Uterus (tissue), 4 donors: ENCODE measurements around the gene ULK3. TPM values are rescaled to one million over a fixed set of nuclear protein-coding genes. Genes with fewer than 3 reads are reported as not detected.

Experiments
- DNase-seq, 2 donors: peaks; one replicate each; pipeline ENCODE4 v3.0.0-alpha.2; 2019 to 2020
- H3K27ac ChIP-seq, 2 donors: fragments of 200-600 bp; sonication (generic); 1 replicate in 1 of 2; 2 replicates in 1 of 2; pipeline ENCODE4 v1.5.1; 2016 to 2018
- H3K27me3 ChIP-seq, 2 donors: fragments of 200-600 bp; sonication (generic); one replicate each; pipeline ENCODE4 v1.5.1; 2018 to 2019; ENCODE audit warnings: control low read depth in 1 of 2
- H3K36me3 ChIP-seq, 2 donors: fragments of 200-600 bp; sonication (generic); one replicate each; pipeline ENCODE4 v1.5.1; 2019; ENCODE audit warnings: control low read depth in 1 of 2
- H3K4me1 ChIP-seq, 2 donors: fragments of 200-600 bp; sonication (generic); one replicate each; pipeline ENCODE4 v1.5.1; 2018 to 2019; ENCODE audit warnings: control low read depth in 1 of 2
- H3K4me3 ChIP-seq, 2 donors: fragments of 200-600 bp; sonication (generic); 1 replicate in 1 of 2; 2 replicates in 1 of 2; pipeline ENCODE4 v1.5.1; 2018 to 2019; ENCODE audit warnings: mild to moderate bottlenecking in 1 of 2
- H3K9me3 ChIP-seq, 2 donors: fragments of 200-600 bp; sonication (generic); one replicate each; pipeline ENCODE4 v1.5.1; 2019; ENCODE audit warnings: control low read depth in 1 of 2
- POLR2A ChIP-seq, 2 donors: fragments of 450-650 bp; IDR thresholded peaks; one replicate each; pipeline ENCODE4 v1.6.1; 2016; ENCODE audit warnings: antibody characterized with exemption in 2 of 2, mild to moderate bottlenecking in 1 of 2, moderate library complexity in 1 of 2
- intact Hi-C: fragments of 100-400 bp; cut with DNase I; formaldehyde crosslinking; loops from one replicate; pipeline ENCODE4 v1.15.1; 2023; ENCODE audit warnings: low total_unique reads
- total RNA-seq, 4 donors: library from RNA; depleted of rRNA in 3 of 4; stranded (reverse); fragments of >200 nt in 3 of 4; gene quantifications; one replicate each; pipeline versions ENCODE4 v1.1.0 to v1.2.4, GENCODE V29; 2014 to 2023
- TF ChIP-seq, protein P1 (sequence below), 4 experiments: fragments of 200-600 bp in 2 of 4; fragments of 450-650 bp in 2 of 4; sonication (generic) in 2 of 4; IDR thresholded peaks; one replicate each; pipeline ENCODE4 v1.5.1; 2016 to 2019; ENCODE audit warnings: antibody characterized with exemption in 4 of 4, mild to moderate bottlenecking in 2 of 4, moderate library complexity in 1 of 4
- donor health status: DM: yes; HTN: yes; CAD: no.

ULK3 gene
- total RNA-seq, 4 donors from 2014 or later, result 29.0 to 105 (median 41.2) TPM

DNA sequence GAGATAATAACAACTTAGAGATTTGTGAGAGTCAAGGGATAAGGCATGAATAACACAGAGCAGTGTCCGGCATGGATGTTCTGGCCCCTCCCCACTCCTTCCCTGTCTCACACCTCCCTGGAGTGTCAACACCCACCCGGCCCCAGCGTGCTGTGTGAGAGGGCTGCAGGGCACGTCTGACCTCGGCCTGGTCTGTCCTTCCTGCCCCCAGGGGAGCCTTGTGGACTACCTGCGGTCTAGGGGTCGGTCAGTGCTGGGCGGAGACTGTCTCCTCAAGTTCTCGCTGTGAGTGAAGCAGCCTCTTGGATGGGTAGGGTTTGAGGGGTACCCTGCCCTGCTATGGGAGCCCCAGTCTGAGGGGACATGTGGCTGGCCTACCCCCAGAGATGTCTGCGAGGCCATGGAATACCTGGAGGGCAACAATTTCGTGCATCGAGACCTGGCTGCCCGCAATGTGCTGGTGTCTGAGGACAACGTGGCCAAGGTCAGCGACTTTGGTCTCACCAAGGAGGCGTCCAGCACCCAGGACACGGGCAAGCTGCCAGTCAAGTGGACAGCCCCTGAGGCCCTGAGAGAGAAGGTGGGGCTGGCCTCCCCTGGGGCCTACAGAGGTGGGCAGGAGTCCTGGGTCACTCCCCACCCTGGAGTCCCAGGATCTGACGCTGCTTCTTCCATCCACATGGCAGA, 41.5 kb downstream of the ULK3 start:
- intact Hi-C loops, result no loop called here
- DNase-seq, result no peak
- Histone ChIP-seq H3K9me3 (no peaks in the 10 kb centered on the region), H3K36me3 (no peaks in the 10 kb centered on the region), H3K27ac (no peak overlapping the region), H3K27me3 (no peaks in the 10 kb centered on the region), H3K4me3 (no peak overlapping the region), H3K4me1 (no peaks in the 10 kb centered on the region)
- no peak for TF ChIP-seq POLR2A (IDR thresholded peaks at IDR 0.05)
- TF ChIP-seq, protein P1, sequence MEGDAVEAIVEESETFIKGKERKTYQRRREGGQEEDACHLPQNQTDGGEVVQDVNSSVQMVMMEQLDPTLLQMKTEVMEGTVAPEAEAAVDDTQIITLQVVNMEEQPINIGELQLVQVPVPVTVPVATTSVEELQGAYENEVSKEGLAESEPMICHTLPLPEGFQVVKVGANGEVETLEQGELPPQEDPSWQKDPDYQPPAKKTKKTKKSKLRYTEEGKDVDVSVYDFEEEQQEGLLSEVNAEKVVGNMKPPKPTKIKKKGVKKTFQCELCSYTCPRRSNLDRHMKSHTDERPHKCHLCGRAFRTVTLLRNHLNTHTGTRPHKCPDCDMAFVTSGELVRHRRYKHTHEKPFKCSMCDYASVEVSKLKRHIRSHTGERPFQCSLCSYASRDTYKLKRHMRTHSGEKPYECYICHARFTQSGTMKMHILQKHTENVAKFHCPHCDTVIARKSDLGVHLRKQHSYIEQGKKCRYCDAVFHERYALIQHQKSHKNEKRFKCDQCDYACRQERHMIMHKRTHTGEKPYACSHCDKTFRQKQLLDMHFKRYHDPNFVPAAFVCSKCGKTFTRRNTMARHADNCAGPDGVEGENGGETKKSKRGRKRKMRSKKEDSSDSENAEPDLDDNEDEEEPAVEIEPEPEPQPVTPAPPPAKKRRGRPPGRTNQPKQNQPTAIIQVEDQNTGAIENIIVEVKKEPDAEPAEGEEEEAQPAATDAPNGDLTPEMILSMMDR (IDR thresholded peaks at IDR 0.05), result no peak

- no peak overlapping the region for H3K4me3 ChIP-seq
- no peaks in the 10 kb centered on the region for H3K36me3 ChIP-seq
- no peak overlapping the region for H3K27ac ChIP-seq
- intact Hi-C loops, result no loop called here
- no peak for DNase-seq
- H3K4me1 ChIP-seq, result no peaks in the 10 kb centered on the region
- no peak for TF ChIP-seq POLR2A (IDR thresholded peaks at IDR 0.05)
- TF ChIP-seq, protein P1 (IDR thresholded peaks at IDR 0.05), result no peak
- H3K27me3 ChIP-seq, result no peaks in the 10 kb centered on the region
- H3K9me3 ChIP-seq, result no peaks in the 10 kb centered on the region
Measured at GRCh38 chr15:74800559-74801094, 42.3 kb downstream of the ULK3 start.

GRCh38 chr15:74799856-74800558, 42.9 kb downstream of the ULK3 start:
- Histone ChIP-seq H3K4me1 (no peaks in the 10 kb centered on the region), H3K4me3 (no peak overlapping the region), H3K9me3 (no peaks in the 10 kb centered on the region), H3K27ac (no peak overlapping the region), H3K27me3 (no peaks in the 10 kb centered on the region), H3K36me3 (no peaks in the 10 kb centered on the region)
- peak; percentile 47 to 61 for DNase-seq
- intact Hi-C loops, result no loop called here
- no peak for TF ChIP-seq POLR2A (IDR thresholded peaks at IDR 0.05)
- TF ChIP-seq, protein P1 (IDR thresholded peaks at IDR 0.05), result peak; percentile 75 to 91 (median 86)

DNA sequence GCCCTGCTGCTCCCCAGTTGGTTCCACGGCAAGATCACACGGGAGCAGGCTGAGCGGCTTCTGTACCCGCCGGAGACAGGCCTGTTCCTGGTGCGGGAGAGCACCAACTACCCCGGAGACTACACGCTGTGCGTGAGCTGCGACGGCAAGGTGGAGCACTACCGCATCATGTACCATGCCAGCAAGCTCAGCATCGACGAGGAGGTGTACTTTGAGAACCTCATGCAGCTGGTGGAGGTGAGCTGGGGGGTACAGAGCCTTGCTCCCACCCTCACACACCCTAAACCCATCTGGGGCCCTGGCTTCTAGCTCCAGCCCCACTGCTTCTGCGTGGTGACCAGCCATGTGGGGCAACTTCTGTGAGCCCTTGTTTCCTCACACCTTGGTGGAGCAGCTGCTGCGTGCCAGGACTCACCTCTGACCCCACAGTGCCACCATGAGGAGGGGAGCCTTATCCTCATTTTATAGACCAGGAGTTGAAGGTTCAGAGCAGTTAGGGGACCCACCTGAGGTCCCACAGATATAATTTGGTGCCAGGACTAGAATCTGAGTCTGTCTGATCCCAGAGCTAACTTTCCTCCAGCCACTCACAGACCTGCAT, 43.6 kb downstream of the ULK3 start:
- no peaks in the 10 kb centered on the region for H3K36me3 ChIP-seq
- no peak for DNase-seq
- no peaks in the 10 kb centered on the region for H3K9me3 ChIP-seq
- H3K4me3 ChIP-seq, result no peak overlapping the region
- intact Hi-C loops, result no loop called here
- H3K27ac ChIP-seq, result no peak overlapping the region
- no peaks in the 10 kb centered on the region for H3K4me1 ChIP-seq
- no peak for TF ChIP-seq POLR2A (IDR thresholded peaks at IDR 0.05)
- TF ChIP-seq, protein P1 (IDR thresholded peaks at IDR 0.05), result no peak
- H3K27me3 ChIP-seq, result no peaks in the 10 kb centered on the region
